SJCRH30 (cell line): ENCODE measurements around the gene LRRD1. TPM values are rescaled to one million over a fixed set of nuclear protein-coding genes. Genes with fewer than 3 reads are reported as not detected.
"Not testable (repeated sequence)": the region's sequence is repeated elsewhere in the genome, so short reads cannot be mapped to it uniquely, and the experiment has no call there.

ENCODE experiments used
- DNase-seq, 2 experiments: peaks; one replicate each; pipeline ENCODE4 v3.0.0-alpha.2; 2015 to 2020
- H3K27ac ChIP-seq: fragments of 250-450 bp; sonication (Bioruptor Pico); 2 replicates; pipeline ENCODE4 v1.5.1; 2020; ENCODE audit warnings: mild to moderate bottlenecking, moderate library complexity
- H3K27me3 ChIP-seq: fragments of 250-450 bp; sonication (Bioruptor Pico); 2 replicates; pipeline ENCODE4 v1.5.1; 2020; ENCODE audit warnings: mild to moderate bottlenecking, moderate library complexity
- H3K36me3 ChIP-seq: fragments of 250-450 bp; sonication (Bioruptor Pico); 2 replicates; pipeline ENCODE4 v1.5.1; 2020; ENCODE audit warnings: mild to moderate bottlenecking, moderate library complexity
- H3K4me1 ChIP-seq: fragments of 250-450 bp; sonication (Bioruptor Pico); 2 replicates; pipeline ENCODE4 v1.5.1; 2020; ENCODE audit warnings: mild to moderate bottlenecking, moderate library complexity
- H3K4me3 ChIP-seq: fragments of 250-450 bp; sonication (Bioruptor Pico); 2 replicates; pipeline ENCODE4 v1.5.1; 2020; ENCODE audit warnings: mild to moderate bottlenecking, moderate library complexity
- H3K9me3 ChIP-seq: fragments of 250-450 bp; sonication (Bioruptor Pico); replicated peaks from 2 replicates; pipeline ENCODE4 v1.5.1; 2020; ENCODE audit warnings: mild to moderate bottlenecking, moderate library complexity
- total RNA-seq: library from RNA; depleted of rRNA; stranded (reverse); fragments of >200 nt; shearing (Covaris generic); gene quantifications from 2 replicates; pipeline ENCODE4 v1.2.3, GENCODE V29; 2014

LRRD1 gene
- total RNA-seq, 1 experiment from 2014 or later: 0.30 TPM

GRCh38 chr7:92158660-92159575 is 20.0 kb downstream of the LRRD1 start:
- Histone ChIP-seq H3K9me3 (no peaks in the 10 kb centered on the region), H3K27ac (no peak overlapping the region), H3K4me3 (no peak overlapping the region), H3K27me3 (no peaks in the 10 kb centered on the region), H3K36me3 (no peaks in the 10 kb centered on the region), H3K4me1 (0 out of 2 replicates have a peak, but pooled peaks cover 4% of the 10 kb centered on the region)
- DNase-seq: no peak

GRCh38 chr7:92156990-92157389 is 22.0 kb downstream of the LRRD1 start:
- H3K4me1 ChIP-seq: 0 out of 2 replicates have a peak, but pooled peaks cover 4% of the 10 kb centered on the region
- no peak overlapping the region for H3K27ac ChIP-seq
- H3K36me3 ChIP-seq: no peaks in the 10 kb centered on the region
- H3K9me3 ChIP-seq: no peaks in the 10 kb centered on the region
- H3K27me3 ChIP-seq: no peaks in the 10 kb centered on the region
- no peak for DNase-seq
- no peak overlapping the region for H3K4me3 ChIP-seq

GRCh38 chr7:92155108-92155739 is 23.7 kb downstream of the LRRD1 start:
- no peaks in the 10 kb centered on the region for H3K36me3 ChIP-seq
- DNase-seq: no peak
- H3K27ac ChIP-seq: no peak overlapping the region
- H3K9me3 ChIP-seq: no peaks in the 10 kb centered on the region
- H3K27me3 ChIP-seq: no peaks in the 10 kb centered on the region
- H3K4me3 ChIP-seq: no peak overlapping the region
- peaks cover 14% of the 10 kb centered on the region for H3K4me1 ChIP-seq

GRCh38 chr7:92150450-92151017 is 28.4 kb downstream of the LRRD1 start:
- Histone ChIP-seq H3K9me3 (no peaks in the 10 kb centered on the region), H3K36me3 (no peaks in the 10 kb centered on the region), H3K27ac (peak overlapping the region; percentile 13; the same call in 1 of the 2 replicates), H3K27me3 (no peaks in the 10 kb centered on the region), H3K4me1 (peaks cover 10% of the 10 kb centered on the region), H3K4me3 (no peak overlapping the region)
- peak; percentile 42 to 75 for DNase-seq

GRCh38 chr7:92149736-92150239 is 29.2 kb downstream of the LRRD1 start:
- H3K4me3 ChIP-seq: no peak overlapping the region
- H3K27me3 ChIP-seq: no peaks in the 10 kb centered on the region
- DNase-seq: no peak
- H3K4me1 ChIP-seq: peaks cover 10% of the 10 kb centered on the region
- no peaks in the 10 kb centered on the region for H3K9me3 ChIP-seq
- no peaks in the 10 kb centered on the region for H3K36me3 ChIP-seq
- H3K27ac ChIP-seq: no peak overlapping the region

GRCh38 chr7:92143192-92143880 is 35.6 kb downstream of the LRRD1 start:
- not testable (repeated sequence) for H3K36me3 ChIP-seq, H3K4me3 ChIP-seq, H3K9me3 ChIP-seq, DNase-seq, H3K4me1 ChIP-seq, H3K27me3 ChIP-seq, H3K27ac ChIP-seq

GRCh38 chr7:92142791-92143190 is 36.2 kb downstream of the LRRD1 start:
- H3K27me3 ChIP-seq, H3K9me3 ChIP-seq, H3K4me1 ChIP-seq, H3K27ac ChIP-seq, DNase-seq, H3K36me3 ChIP-seq, H3K4me3 ChIP-seq: not testable (repeated sequence)

GRCh38 chr7:92141161-92141560 is 37.8 kb downstream of the LRRD1 start:
- H3K36me3 ChIP-seq: no peaks in the 10 kb centered on the region
- no peak overlapping the region for H3K4me3 ChIP-seq
- DNase-seq: no peak
- H3K9me3 ChIP-seq: peaks cover 4% of the 10 kb centered on the region; the same call in 1 of the 2 replicates
- H3K27me3 ChIP-seq: no peaks in the 10 kb centered on the region
- peaks cover 3% of the 10 kb centered on the region; the same call in 1 of the 2 replicates for H3K4me1 ChIP-seq
- H3K27ac ChIP-seq: no peak overlapping the region

- Histone ChIP-seq H3K36me3 (no peaks in the 10 kb centered on the region), H3K9me3 (peaks cover 4% of the 10 kb centered on the region; the same call in 1 of the 2 replicates), H3K4me3 (no peak overlapping the region), H3K27ac (no peak overlapping the region), H3K4me1 (peaks cover 5% of the 10 kb centered on the region; the same call in 1 of the 2 replicates), H3K27me3 (no peaks in the 10 kb centered on the region)
- DNase-seq: peak; percentile 37 to 56
These were observed 41.4 kb downstream of the LRRD1 start for GRCh38 chr7:92137557-92137956.

- Histone ChIP-seq H3K27me3 (no peaks in the 10 kb centered on the region), H3K4me1 (peaks cover 5% of the 10 kb centered on the region; the same call in 1 of the 2 replicates), H3K9me3 (peaks cover 4% of the 10 kb centered on the region; the same call in 1 of the 2 replicates), H3K27ac (peak overlapping the region; percentile 87), H3K4me3 (peak overlapping the region; percentile 82), H3K36me3 (peaks cover 6% of the 10 kb centered on the region; the same call in 1 of the 2 replicates)
- peak; percentile 24 to 54 for DNase-seq
These were observed 43.7 kb downstream of the LRRD1 start for GRCh38 chr7:92135052-92135889.

- Histone ChIP-seq H3K36me3 (peaks cover 12% of the 10 kb centered on the region), H3K27me3 (no peaks in the 10 kb centered on the region), H3K4me3 (peak within 1 kb of the TSS; percentile 82), H3K27ac (peak within 1 kb of the TSS; percentile 87), H3K9me3 (peaks cover 3% of the 10 kb centered on the region; the same call in 1 of the 2 replicates), H3K4me1 (peaks cover 5% of the 10 kb centered on the region; the same call in 1 of the 2 replicates)
- peak; percentile 96 for DNase-seq
These were observed 44.5 kb downstream of the LRRD1 start, which contains the start of gene CYP51A1 for GRCh38 chr7:92134271-92135051. CYP51A1 (minus strand) TSS chr7:92134477; CDS start chr7:92134364, 113 bp downstream.

- Histone ChIP-seq H3K9me3 (no peaks in the 10 kb centered on the region), H3K4me3 (peak overlapping the region; percentile 82), H3K27me3 (no peaks in the 10 kb centered on the region), H3K4me1 (peaks cover 5% of the 10 kb centered on the region; the same call in 1 of the 2 replicates), H3K36me3 (peaks cover 19% of the 10 kb centered on the region), H3K27ac (peak overlapping the region; percentile 87)
- DNase-seq: peak; percentile 86 to 88
These were observed 45.1 kb downstream of the LRRD1 start for GRCh38 chr7:92133737-92134270.
